SIG-M5 treated with dmso at 0.1 percent for 504 hours (cell line): ENCODE measurements around the gene NPM3.

Experiments
- DNase-seq: peaks from one replicate; lab custom pipeline; 2025; ENCODE audit not compliant: unreplicated experiment; lab: John Stamatoyannopoulos, UW

NPM3 gene

DNA sequence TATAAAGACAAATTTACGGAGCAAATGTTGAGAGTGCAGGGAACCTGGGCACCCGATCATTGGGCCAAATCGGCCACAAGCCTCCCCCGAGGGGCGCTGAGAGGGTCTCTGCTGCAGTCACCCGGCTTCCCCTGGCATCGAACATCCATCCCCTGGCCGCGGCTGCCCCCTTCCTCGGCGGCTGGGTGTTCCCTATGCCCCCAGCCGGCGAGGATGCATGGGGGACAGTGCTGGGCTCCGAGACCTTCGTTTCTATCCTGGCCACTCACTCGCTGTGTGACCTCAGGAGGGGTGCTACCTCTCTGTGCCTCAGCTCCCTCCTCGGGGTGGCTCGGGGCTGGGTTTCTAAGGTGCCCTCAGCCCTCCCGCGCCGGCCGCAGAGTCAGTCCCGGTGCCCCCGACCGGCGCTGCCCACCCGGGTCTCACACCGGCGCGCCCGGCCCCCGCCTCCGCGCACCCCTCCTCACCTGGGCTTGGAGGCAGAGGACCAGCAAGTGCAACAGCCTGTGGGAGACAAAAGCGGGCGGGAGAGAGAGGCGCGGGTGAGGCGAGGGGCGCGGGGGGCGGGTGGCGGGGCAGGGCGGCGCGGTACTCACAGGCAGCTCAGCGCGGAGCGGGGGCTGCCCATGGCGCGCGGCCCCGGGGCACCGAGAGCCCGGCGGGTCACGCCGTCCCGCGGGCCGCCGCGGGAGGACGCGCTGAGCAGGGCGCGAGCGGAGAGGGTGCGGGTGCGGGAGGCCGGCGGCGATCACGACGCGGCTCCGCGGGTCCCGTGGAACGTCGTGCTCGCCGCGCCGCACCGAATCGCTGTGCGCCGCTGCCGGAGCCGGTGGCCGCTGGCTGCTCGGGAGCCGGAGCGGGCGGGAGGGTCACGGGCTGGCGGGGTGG is 7.7 kb downstream of the NPM3 start, which contains the start of gene FGF8:
Gene FGF8 (minus strand): TSS at position 842 of the 888 bp plus-strand sequence. CDS start 214 bp downstream, at position 628.
- no peak for DNase-seq

DNA sequence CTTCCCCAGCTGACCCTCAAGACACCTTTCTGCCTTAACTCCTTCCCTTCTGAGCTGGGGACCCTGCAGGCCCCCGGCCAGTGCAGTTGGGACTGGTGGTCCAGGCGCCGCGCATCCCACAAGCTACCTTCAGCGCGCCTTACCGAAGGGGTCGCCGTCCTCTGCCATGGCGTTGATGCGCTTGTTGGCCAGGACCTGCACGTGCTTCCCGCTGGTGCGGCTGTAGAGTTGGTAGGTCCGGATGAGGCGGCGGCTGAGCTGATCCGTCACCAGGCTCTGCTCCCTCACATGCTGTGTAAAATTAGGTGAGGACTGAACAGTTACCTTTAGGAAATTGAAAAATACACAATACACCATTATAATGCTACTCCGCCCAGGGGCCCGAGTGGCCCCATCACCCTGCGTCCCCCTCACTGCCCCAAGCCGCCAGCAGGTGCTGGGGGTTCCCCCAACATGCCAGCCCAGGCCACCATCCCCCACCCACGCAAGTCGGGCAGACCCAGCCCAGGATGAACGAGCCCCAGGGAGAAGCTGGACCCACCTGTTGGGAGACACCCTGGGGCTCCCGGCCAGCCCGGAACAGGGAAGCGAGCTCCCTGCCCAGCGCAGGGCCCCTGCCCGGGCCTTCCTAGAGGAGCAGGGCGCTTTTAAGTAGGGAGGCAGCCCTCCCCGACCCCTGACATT is 8.5 kb downstream of the NPM3 start:
- no peak for DNase-seq

DNA sequence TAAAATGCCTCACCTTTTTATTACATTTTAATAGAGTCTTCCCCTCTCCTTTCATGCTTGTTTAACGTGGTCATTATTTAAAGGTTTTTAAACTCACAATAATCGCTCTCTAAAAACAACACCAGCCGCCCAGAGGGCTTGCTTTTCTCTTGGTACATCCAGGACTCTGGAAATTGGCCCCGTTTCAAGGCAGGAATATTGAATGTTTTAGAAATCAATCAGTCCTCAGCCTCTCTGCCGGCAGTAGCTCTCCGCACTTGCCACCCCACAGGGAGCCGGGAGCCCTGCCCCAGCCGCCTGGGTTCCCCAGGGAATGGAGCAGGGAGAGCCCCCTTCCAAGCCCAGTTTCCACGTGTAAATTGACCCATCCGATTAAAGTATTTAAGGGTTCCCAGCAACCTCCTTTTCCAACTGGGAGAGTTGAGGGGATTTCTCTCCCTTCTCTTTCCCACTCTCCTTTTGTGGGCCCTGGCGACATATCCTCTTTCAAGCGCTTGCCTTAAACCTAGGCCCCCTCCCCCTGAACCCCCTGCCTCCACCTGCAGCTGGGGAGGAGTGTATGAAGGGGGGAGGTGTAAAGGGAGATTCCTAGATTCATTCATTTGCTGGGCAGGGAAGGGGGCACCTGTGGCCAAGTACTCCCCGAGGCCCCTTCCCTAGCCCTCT is 9.2 kb downstream of the NPM3 start:
- no peak for DNase-seq

DNA sequence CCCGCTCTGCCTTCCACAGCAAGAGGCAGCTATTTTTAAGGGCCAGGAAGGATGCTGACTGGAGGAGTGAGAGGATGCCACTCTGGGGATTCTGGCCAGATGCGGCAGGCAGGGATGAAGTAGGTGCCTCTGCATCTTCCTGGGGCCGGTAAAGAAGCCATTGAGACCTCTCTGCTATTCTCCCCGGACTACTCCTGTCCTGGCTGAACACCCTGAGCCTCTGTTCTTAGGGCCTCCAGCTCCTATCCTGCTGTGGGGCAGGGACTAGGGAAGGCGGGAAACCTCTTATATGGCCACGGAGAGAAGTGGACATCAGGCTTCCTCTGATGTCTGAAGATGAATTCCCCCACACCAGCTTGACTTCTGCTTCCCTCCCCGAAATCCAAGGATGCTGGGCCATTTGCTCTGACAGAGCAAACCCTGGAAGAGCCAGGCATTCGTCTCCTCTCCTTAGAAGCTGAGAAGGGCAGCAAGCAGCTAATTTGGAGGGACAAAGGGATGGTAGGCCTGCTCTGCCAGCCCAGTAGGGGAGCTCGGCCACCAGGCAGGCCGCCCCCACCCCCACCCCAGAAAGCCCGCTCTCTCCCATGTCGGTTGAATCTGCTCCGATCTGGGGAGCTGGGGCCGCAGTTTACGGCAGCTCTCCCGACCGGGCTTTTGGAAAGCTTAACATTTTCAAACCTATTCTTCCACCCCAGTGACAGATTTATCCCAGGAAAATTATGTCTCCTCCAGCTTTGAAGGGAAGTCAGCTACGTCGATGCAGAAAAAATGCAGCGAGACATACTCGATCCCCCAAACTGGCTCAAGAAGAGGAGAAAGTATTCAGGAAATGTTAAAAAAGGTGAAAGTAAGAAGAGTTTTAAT is 10.1 kb downstream of the NPM3 start:
- no peak for DNase-seq

DNA sequence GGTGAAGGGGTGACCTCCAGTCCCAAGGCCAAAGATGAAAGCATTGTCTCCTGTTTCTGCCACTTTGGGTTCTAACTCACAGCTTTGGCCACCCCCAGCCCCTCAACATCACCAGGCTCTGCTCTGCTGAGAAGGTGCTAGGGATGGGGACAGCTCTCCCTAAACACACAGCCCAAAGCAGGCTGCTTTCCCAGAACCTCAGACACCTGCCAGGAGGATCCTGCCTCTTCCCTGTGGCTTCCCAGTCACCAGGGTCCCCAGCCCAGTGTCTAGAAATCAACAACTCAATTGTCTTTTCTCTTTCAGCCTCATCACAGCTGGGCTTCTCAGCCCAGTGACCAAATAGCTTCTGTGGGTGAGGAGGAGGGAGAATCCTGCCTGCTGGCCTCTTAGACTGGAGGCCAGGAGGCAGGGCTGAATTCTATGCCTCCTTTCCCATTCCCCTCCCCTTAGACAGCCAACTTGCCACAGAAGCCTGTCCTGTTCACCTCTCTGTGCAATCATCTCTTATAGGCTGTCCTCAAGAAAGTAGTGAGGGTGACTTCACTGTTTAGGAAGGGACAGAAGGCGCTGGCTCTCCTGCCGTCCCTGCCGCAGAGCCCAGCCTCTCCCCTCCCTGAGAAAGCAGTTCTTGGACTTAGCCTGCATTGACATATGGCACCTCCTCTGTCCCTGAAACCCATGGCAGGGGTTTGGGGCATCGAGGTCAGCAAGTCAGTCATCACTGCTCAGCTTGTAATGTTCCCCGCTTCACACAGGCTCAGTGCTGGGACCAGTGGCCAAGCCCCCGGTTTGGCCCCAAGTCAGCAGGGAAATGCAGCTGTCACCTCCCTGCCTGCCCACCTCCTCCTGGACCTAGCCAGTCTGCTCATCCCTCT is 11.0 kb downstream of the NPM3 start:
- no peak for DNase-seq

DNA sequence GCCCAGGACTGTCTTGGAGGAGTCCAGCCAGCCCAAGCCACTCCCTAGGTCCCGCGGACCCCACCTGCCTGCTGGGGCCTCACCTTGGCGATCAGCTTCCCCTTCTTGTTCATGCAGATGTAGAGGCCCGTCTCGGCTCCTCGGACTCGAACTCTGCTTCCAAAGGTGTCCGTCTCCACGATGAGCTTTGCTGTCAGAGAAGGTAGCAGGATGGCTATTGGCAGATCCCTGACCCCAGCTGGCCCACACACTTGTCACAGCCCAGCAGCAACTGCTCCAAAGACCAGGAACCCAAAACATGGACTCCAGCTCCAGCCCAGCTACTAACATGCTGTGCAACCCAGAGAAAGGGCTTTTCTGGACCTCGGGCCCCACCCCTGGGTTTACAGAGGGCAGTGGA is 11.9 kb downstream of the NPM3 start:
- no peak for DNase-seq

DNA sequence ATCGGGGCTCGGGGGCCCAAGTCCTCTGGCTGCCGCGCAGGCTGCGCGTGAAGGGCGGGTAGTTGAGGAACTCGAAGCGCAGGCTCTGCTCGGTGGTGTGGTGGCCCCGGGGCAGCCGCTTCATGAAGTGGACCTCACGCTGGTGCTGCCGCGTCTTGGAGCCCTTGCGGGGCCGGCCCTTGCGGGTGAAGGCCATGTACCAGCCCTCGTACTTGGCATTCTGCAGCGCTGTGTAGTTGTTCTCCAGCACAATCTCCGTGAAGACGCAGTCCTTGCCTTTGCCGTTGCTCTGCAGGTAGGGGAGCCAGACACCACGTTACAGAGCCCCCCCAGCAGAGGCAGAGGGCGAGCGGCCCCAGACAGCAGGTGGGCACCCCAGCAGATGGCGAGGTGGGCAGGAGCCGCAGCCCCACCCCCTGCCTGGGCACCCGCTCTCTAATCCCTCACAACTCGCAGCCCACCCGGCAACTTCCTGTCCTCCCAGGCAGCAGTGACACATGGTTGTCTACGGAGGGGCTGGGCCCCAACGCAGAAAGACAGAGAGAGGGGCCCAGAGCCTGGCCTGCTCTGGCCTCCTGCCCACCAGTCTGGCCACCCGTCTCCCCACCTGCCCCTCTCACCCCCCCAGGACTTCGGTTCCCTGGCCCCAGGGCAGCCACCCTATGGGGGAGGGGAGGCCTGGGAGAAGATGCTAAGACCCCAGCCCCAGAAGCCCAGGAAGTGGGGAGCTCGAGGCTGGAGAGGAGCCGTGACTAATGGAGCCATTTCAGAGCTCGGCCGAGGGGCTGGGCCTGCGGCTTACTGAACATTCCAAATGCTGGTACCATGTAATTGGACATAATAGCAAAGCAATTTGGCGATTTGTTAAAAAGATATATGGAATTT is 12.7 kb downstream of the NPM3 start:
- no peak for DNase-seq

DNA sequence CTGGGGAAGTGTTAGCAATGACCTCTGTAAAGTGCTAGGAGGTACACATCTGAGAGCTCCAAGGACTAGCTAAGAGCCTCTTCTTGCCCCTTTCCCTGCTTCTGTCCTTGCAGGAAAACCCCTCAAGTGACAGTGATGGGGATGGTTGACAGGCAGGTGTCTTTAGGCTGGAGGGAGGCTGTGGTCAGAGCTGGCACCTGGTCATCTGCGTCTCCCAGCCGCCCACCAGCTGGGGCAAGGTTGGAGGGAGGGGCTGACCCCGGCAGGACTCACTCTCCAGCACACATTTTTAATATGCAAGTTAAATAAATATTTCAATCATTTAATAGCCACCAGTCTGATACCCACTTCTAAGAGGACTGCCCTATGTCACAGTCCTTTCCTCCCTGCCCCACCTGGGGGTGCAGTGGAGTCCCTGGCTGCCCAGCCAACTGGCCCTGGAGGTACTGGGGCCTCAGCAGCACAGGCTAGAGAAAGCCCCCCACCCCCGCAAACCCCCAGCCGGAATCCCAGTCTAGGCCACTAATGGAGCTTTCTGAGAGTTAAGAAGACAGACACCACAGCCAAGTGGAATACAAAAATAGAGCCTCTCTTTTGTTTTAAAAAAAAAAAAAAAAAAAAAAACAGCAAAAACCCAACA is 13.6 kb downstream of the NPM3 start:
- DNase-seq: no peak

DNA sequence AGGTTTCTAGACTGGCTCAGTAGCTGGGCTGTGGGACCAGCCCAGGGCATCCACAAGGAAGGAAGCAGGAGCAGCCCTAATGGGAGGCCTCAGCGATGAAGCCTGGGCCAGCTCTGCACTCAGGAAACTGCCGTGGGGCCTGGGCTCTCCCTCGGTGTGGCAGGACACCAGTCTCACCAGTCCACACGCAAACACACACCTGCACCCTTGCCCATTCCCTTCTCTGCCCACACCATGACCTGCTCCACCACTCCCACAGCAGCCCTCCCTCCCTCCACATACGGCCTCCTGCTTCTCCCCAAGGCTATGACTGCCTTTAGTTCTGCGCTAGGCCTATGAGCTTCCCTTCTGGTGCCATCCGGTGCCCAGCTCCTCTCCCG is 14.5 kb downstream of the NPM3 start:
- DNase-seq: no peak

DNA sequence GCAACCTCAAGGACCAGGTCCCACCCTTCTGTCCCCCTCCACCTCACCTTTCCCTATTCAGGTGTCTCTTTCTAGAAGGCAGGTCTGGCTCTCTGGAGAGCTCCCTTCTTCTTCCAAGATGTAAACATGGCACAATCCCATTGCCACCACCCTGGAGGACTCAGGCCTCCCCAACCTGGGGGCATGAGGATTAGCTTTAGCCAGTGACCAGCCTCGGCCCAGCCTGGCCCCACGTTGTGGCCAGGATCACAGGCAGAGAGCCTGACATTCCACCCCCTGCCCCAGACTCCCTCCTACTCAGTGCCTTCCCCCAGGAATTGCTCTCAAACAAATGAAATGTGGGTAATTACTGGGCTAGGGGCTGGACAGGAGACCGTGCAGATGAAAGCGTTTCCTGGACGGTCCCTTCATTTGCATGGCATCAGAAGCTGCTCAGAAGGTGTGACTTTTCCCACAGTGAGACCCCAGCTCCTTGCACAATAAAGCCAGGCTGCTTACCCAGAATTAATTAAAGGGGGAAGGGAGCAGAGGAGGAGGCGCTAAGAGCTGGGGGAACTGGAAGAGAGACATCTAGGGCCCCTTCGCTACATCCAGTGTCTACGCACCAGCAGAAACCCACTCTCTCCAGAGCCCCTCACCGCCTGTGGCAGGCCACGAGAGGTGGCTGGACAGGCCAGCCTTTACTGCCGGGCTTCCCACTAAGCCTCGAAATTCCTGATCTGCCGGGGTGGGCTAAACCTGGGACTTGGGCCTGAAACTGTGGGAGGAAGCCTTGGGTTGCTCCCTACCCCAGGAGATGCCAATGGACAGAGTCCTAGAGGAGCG is 15.1 kb downstream of the NPM3 start:
- no peak for DNase-seq

DNA sequence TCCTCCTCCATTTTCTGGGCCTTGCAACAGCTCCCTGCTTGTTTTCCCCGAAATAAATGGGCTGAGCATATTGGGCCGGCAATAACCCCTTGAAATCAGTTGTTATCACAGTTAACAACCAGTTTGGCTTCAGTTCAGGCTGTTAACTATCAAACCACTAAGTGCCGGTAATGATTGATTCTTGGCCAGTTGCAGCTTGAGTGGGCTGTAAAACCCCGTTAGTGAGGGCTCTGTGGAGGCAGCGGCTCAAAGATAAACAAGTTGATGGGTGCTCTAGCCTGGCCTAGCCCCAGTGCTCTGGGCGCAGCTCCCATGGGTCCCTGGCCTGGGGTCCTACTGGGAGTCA is 15.7 kb downstream of the NPM3 start:
- DNase-seq: no peak

DNA sequence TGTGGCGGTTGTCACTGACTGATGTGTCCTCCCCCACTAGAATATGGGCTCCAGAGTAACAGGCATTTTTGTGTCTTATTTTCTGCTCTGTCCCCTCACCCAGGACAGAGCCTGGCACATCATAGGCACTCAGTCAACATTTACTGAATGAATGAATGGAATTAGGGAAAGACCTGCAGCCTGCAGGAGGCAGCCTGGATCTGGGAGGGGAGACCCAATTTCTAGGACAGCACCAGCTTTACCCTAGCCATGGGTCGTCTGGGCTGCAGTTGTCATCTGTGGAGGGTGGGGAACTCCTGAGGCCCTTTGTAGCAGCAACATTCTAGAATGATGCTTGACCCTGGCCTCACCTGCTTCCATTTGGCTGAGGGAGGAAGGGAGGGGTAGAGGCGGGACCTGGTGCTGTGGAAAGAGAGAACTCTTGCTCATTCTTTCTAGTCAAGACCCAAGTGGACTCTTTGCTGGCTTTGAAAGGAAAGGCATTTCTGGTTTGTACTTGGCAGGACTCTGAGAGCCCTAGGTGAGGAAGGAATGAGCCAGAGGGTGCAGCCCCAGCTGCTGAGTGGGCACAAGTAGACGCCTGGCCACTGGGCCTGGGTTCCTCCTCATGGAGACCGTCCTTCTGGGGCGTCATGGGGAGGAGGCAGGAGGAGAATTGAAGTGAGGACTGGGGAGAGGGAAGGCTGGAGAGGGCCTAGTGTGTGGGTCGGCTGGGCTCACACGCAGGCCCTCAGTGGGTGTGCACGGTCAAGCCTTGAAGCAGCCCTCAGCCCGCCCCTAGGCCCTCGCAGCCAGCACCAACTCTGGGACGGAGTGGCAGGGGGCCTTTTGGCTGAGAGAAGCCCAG is 16.3 kb downstream of the NPM3 start:
- no peak for DNase-seq

DNA sequence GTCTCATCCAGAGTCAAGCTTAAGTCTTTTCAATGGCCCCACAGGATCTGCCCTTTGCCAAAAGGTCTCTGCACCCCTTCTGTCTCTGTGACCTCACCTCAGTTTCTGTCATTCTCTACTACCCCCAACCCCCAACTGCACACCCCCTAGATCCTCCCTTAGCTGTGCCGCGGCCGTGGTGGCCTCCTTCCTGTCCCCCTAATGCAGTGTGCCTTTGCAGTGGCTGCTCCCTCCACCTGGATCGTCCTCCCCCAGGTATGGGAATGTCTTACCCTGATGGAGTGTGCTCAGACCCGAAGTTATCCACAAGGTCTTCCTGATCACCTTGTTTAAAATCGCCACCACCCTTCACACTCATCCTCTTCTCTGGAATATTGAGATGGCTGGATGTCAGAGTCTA is 16.9 kb downstream of the NPM3 start:
- no peak for DNase-seq

DNA sequence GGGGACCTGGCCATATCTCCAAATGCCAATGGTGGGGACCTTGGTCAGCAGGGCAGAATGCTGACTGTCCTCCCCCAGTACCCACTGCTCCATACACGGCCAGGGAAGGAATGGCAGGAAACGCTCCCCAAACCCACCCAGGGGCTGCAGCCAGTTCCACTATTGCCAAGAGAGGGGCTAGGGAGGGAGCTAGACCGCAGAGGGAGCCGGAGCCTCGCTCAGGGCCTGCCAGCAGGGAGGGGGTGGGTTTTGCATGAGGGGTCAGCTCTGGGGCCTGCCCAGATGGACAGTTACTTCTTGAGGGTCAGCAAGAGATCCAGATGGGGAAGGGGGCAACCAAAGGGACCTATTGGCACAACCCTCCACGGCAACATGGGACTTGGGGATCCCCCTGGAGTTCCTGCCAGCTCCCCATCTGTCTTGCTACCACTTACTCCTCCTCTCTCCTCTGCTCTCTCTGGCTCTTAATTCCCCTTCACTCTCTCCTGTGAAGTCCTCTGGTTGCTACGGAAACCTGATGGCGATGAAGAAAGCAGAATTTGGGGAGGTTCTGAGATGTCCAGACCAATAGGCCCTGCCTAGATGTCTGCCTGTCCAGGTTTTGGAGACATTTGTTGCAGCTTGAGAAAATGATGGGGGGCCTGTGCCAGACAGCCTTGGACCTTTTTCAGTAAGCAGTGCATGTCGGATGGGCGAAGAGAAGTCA is 20.0 kb downstream of the NPM3 start:
- no peak for DNase-seq

DNA sequence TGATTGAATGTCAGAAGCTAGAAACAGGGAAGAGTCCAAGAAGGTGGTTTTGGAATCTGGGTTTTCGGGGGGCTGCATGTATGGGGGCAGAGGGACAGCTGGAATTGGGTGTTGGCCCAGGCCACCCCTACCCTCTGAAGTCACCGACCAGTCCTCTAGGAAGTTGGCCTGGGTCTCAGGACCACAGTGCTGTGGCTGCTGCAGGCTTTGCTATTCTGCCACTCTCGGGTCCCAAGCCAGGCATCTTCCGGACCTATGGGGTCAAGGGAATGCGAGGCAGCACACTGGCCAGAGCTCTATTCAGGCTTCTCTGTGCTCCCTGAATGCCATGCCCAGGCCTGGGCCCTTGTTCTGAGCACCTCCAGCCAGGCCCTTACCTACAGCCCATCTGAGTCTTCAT is 20.5 kb downstream of the NPM3 start:
- DNase-seq: no peak

DNA sequence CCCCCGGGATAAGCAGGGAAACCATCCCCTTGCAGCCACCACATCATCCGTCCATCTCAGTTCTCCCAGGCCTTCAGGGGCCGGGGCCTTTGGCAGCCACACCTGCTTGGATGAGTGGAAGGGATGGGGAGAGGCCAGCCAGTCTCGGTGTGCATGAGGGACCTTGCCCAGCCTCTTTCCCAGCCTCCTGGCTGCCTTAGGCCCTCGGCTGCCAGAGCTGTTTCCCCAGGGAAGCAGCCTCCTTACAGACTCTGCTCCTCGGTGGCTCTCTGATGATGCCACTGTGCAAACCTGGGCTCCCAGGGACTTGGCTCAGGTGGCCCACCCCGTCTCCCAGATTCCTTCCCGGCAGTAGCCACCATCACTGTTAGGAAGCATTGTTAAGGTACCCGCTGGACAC is 22.0 kb downstream of the NPM3 start:
- no peak for DNase-seq
